ENCODE data around the gene PRCC. TPM values are rescaled to one million over a fixed set of nuclear protein-coding genes. Genes with fewer than 3 reads are reported as not detected.

Gene PRCC
- total RNA-seq, 1 experiment from 2014 or later: 103 TPM

DNA sequence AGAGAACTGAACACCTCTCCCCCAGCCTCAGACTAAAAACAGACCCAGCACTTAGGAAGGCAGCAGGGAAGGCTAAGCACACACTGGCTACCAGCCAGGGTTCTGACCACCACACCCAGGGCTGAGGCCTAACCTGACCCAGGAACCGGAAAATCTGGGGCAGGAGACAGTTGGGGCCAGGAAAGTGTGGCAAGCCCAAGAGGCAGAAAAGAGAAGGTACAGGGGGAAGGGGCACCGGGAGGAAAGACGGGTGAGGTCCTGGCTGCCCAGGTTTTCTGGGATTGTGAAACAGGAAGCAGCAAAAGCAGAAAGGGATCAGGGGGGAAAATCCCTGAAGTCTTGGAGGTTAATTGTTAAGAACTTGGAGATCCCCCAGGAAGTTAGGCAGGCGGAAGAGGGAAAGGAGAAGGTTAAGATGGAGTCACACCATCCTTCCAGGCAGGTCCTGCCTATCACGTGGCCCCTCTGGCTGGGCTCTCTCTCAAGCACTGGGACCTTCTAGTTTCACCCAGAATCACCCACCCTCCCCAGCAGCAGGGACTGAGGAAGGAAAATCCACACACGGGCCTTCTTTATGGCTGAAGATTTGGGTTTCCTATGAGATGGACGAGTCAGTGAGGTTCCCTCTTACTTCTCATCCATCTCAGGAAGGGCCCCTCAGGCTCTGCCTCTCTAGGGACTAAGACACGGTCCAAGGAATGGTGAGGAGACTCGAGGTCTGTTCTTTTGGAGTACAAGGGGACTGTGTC lies 18.5 kb upstream of the PRCC start:
- BruUV-seq (replicated peaks): no TSS peak

DNA sequence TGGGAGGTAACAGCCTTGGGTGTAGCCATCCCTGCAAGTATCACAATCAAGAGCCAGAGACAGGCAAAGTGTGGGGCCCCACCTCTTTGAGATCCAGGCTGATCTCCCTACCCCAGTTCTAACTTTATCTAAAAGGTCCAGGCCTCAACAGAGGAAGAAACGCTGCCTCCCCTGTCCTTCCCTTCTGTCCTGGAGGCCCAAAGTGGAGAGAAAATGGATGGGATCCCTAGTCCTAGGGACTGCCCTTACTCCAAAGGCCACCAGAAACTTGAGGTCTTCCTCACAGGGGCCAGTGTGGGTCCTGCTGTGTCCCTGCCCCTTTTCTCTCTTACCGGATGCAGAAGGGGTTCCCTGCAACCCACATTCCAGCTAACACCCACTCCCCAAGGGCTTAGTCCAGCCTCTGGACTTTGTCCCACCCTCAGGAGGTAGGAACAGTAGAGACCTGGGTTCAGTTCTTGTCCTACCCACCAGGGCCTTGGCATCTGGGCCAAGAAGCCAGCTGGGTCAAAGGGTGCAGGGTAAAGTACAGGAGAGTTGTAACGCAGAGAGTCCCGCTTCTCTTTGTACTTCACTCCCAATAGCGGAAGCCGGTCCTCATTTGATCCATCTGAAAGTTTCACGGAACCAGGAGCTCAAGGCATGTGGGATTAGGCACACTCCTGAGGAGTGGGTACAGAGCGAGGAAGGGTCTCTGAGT lies 17.8 kb upstream of the PRCC start:
- Histone ChIP-seq H3K4me3 (ENCODE audit: low read length) (peak overlapping the region; percentile 86), H3K9me2 (replicated peaks; ENCODE audit: low read length) (no peaks in the 10 kb centered on the region), H3K36me3 (ENCODE audit: low read depth, low read length) (peaks cover 23% of the 10 kb centered on the region; the same call in 1 of the 2 replicates), H2AFZ (ENCODE audit: low read length) (no peak overlapping the region), H3K27me3 (ENCODE audit: low read length) (no peaks in the 10 kb centered on the region), H3K9ac (ENCODE audit: low read length) (peak overlapping the region; percentile 99), H3K9me3 (ENCODE audit: low read length) (no peaks in the 10 kb centered on the region), H4K20me1 (ENCODE audit: low read length) (0 out of 2 replicates have a peak, but pooled peaks cover 5% of the 10 kb centered on the region), H3K4me1 (ENCODE audit: insufficient read depth, low read length) (peaks cover 56% of the 10 kb centered on the region), H3K27ac (ENCODE audit: low read length) (peak overlapping the region; percentile 99), H3F3A (ENCODE audit: low read length, unreplicated experiment) (peaks cover 11% of the 10 kb centered on the region), H3K4me2 (ENCODE audit: low read length) (peak overlapping the region; percentile 96), H3K79me2 (ENCODE audit: low read length) (peaks cover 83% of the 10 kb centered on the region)
- intact Hi-C loops (cut with micrococcal nuclease): no loop called here
- BruUV-seq (replicated peaks): no TSS peak
- no peak for ATAC-seq
- TF ChIP-seq EZH2 (IDR thresholded peaks at IDR 0.05; ENCODE audit: low read length, unreplicated experiment) (no peak), EZH2phosphoT487 (IDR thresholded peaks at IDR 0.05; ENCODE audit: borderline replicate concordance, low read length) (no peak)
- TF ChIP-seq, protein P1, sequence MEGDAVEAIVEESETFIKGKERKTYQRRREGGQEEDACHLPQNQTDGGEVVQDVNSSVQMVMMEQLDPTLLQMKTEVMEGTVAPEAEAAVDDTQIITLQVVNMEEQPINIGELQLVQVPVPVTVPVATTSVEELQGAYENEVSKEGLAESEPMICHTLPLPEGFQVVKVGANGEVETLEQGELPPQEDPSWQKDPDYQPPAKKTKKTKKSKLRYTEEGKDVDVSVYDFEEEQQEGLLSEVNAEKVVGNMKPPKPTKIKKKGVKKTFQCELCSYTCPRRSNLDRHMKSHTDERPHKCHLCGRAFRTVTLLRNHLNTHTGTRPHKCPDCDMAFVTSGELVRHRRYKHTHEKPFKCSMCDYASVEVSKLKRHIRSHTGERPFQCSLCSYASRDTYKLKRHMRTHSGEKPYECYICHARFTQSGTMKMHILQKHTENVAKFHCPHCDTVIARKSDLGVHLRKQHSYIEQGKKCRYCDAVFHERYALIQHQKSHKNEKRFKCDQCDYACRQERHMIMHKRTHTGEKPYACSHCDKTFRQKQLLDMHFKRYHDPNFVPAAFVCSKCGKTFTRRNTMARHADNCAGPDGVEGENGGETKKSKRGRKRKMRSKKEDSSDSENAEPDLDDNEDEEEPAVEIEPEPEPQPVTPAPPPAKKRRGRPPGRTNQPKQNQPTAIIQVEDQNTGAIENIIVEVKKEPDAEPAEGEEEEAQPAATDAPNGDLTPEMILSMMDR (conservative IDR thresholded peaks at IDR 0.05; ENCODE audit: low read depth, low read length): no peak
- CTCF ChIA-PET: interaction anchor here (0.6 to 1.6 kb wide), 2 partner anchors 24 to 292 kb away, joined by 3 to 7 read pairs; no protein-coding TSS in a partner anchor
- peak; percentile 44 for DNase-seq
- POLR2A ChIA-PET (ENCODE audit: unreplicated experiment): no interaction called here

More for the DNA sequence above, 18.5 kb upstream of the PRCC start:
- ATAC-seq: peak; percentile 4
- peak; percentile 77 for DNase-seq
- TF ChIP-seq, protein P1 (conservative IDR thresholded peaks at IDR 0.05; ENCODE audit: low read depth, low read length): no peak
- TF ChIP-seq EZH2phosphoT487 (IDR thresholded peaks at IDR 0.05; ENCODE audit: borderline replicate concordance, low read length): no peak
- no peak for TF ChIP-seq EZH2 (IDR thresholded peaks at IDR 0.05; ENCODE audit: low read length, unreplicated experiment)
- intact Hi-C loops (cut with micrococcal nuclease): no loop called here
- peak overlapping the region; percentile 96 for H3K4me2 ChIP-seq (ENCODE audit: low read length)
- POLR2A ChIA-PET (ENCODE audit: unreplicated experiment): no interaction called here
- peaks cover 56% of the 10 kb centered on the region for H3K4me1 ChIP-seq (ENCODE audit: insufficient read depth, low read length)
- H2AFZ ChIP-seq (ENCODE audit: low read length): peak overlapping the region; percentile 6; the same call in 1 of the 2 replicates
- no peaks in the 10 kb centered on the region for H3K9me3 ChIP-seq (ENCODE audit: low read length)
- H4K20me1 ChIP-seq (ENCODE audit: low read length): 0 out of 2 replicates have a peak, but pooled peaks cover 5% of the 10 kb centered on the region
- H3K27me3 ChIP-seq (ENCODE audit: low read length): no peaks in the 10 kb centered on the region
- H3K9ac ChIP-seq (ENCODE audit: low read length): peak overlapping the region; percentile 99
- H3F3A ChIP-seq (ENCODE audit: low read length, unreplicated experiment): peaks cover 11% of the 10 kb centered on the region
- CTCF ChIA-PET: no interaction called here
- peak overlapping the region; percentile 99 for H3K27ac ChIP-seq (ENCODE audit: low read length)
- H3K79me2 ChIP-seq (ENCODE audit: low read length): peaks cover 87% of the 10 kb centered on the region
- H3K36me3 ChIP-seq (ENCODE audit: low read depth, low read length): peaks cover 27% of the 10 kb centered on the region; the same call in 1 of the 2 replicates
- H3K4me3 ChIP-seq (ENCODE audit: low read length): peak overlapping the region; percentile 86
- no peaks in the 10 kb centered on the region for H3K9me2 ChIP-seq (replicated peaks; ENCODE audit: low read length)
